Cortex of kidney (tissue), 1 donor: ENCODE results near the gene MBD5.

ENCODE experiments used
- DNase-seq: peaks from one replicate; lab custom pipeline; 2025; lab: John Stamatoyannopoulos, UW

Gene MBD5

DNA sequence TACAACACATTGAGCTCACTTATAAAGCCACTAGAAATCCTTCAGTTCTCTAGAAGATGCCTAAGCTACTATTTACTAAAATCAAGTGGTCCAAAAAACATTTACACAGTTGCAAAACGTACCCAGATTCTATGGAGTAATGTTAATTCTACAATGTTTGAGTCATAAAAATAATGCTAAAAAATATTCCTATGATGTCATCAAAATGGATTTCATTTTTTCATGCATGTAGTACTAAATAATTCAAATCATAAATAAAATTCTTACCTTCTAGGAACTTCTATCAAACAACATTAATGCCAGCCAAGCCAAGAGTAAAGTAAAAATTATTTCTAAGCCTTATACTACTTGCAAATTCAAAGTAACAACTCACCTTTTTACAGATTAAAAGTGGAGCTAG lies 454.7 kb downstream of the MBD5 start:
- DNase-seq = no peak

DNA sequence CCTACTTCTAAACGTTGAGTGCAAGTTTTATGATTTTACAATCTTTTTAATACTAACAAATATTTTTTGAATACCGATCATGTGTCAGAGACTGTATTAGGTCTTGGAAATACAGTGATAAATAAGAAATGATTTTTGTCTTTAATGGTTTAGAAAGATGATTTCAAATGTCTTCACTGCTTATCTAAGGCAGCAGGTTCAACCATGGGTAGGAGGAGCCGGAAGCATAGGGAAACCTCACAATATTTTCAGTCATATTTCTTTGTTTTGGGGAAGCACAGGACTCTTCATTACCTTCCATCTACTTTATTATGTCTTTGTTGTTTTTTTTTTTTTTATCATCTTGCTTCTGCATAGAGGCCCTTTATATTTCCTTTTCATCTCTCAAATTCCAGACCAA lies 458.5 kb downstream of the MBD5 start:
- no peak for DNase-seq

DNA sequence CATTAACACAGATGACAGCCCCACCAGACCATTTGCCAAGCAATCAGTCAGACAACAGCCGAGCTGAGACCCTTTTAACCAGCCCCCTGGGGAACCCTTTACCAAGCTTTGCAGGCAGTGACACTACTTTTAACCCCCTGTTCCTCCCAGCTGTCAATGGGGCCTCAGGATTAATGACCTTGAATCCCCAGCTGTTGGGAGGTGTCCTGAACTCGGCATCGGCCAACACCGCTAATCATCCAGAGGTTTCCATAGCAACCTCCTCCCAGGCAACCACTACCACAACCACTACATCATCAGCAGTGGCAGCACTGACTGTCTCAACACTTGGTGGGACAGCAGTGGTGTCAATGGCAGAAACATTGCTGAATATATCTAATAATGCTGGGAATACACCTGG lies 462.8 kb downstream of the MBD5 start:
- DNase-seq = no peak

DNA sequence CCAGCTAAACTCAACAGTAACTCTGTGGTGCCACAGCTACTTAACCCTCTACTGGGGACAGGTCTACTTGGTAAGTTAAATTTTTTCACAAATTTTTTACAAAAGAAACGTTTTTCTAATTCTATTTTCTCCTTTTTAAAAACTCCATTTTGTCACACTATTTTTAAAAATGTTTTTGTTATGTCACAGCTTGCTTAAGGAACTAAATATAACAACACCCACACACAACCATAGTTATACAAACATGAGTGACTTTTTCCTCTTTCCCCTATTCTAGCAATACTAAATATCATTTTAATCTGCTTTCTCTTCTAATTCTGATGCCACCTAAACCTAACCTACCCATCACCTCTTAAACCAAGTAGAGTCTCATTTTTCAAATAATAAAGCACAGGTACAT lies 463.2 kb downstream of the MBD5 start:
- no peak for DNase-seq

DNA sequence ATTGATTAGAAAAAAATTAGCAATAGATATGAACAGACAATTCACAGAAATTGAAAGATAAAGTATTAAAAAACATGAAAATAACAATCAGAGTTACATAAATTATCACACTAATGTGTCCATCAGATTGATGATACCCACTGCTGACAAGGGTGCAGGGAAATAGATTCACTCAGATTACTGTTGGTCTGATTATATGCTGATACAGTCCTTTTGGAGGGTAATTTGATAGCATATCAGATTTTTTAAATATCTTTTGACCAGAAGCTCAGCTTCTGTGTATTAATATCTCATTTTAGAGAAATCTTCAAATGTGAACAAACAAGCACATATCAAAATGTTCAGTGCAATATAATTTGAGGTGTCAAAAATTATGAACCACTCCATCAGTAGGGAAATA lies 465.8 kb downstream of the MBD5 start:
- DNase-seq = no peak

DNA sequence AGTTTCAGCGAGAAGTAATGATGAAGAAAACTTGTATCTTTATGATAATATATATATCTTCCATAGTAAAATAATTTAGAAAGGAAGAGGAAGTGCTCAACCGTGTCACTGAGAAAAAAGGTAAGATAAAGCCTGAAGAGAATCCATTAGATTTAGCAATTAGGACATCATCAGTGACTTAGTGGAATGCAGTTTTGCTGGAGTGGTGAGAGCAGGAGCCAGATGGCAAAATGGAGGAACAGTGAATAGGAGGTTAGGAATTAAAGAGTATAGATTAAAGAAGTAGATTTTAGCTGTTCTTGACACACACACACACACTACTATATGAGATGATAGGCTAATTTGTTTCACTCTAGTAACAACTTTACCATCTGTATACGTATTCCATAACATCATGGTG lies 466.5 kb downstream of the MBD5 start:
- no peak for DNase-seq

DNA sequence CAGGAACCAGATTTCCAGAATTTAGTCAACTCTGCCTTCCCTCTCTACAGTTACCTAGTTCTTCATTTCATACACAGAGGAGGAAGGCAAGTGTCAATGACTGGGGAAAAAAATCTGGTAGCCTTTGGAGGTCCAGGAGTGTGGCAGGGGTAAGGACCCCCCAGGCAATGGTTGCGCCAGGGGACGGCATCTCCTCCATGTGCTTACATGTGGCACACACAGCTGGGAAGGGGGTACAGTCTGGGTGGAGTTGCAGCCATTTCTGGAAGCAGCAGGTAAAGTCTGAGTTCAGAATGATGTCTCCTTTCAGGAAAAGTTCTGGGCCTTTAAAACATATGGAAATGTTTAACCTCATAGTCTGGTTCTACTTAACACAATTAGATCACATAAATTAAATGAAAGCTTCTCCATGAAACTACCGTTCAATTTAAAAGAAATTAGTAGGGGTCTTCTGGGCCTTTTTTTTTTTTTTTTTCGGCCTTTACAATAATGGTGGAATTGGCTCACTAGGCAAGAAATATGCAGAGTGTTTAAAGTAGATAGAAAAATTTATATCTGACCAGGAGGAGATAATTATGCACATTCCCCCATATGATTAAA lies 470.0 kb downstream of the MBD5 start:
- no peak for DNase-seq

DNA sequence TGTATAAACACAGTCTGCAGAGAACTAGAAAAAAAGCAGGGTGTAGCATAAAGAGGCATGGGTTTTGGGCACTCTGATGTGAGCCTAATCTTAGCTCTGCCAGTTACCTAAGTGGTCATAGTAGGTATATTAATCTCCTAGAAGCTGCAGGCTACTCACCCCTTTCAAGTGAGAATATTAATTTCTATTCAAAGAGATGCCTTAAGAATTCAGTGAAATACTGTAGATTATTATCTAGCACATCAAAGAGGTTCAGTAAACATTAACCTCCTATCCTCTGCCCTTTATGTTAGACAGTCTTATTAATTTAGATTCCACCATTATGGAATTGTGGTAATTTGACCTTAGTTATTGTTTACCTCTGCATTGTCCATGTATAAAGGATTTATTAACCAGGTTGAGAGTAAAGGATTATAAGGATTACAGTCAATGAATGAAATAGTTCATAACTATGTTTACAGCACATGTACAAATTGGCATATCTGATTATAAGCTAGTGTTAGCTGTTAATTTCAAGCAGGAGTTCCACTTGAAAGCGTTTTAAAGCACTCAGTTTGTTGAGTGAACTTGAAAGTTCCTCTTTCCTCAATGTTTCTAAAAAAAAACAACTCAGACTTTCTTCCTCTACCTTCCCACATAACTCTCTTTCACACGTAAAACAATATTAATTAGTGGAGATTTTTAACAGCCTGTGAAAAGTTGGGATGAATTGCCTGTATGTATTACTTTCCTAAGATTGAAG lies 473.1 kb downstream of the MBD5 start:
- DNase-seq = no peak

DNA sequence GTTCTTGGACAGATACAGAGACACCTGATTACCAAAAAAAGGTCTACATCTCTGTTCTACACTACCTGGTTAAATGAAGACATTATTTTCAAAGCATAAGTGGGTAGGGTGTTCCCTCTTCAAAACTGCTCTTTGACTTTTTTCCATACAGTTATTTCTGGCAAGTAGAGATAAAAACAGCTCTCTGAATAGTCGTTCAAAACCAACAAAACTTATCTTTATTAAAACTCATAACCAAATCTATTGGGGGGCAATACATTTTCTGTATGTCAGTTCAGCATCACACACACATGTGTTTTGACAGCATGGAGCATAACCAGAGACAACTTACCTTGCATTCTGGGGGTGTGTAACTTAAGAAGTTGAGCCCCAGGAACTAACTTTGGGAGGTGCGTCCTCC lies 474.7 kb downstream of the MBD5 start:
- DNase-seq = no peak

DNA sequence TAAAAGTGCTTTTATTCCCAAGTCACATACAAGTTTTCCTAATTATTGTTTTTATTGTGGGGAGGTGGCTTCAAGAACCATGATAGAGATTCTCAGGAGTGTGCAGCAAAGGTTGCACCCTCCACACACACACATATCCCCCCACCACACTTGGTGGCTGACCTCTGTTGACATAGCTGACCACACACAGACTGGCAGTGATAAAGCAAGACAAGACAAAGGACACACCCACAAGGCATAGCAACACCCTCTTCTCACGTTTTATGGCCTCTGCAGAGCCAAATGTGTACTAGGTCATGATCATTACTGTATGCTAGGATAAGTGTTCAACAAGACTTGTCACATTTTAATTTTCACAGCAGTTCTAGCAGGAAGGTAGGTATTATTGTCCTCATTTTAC lies 480.7 kb downstream of the MBD5 start:
- DNase-seq = no peak

DNA sequence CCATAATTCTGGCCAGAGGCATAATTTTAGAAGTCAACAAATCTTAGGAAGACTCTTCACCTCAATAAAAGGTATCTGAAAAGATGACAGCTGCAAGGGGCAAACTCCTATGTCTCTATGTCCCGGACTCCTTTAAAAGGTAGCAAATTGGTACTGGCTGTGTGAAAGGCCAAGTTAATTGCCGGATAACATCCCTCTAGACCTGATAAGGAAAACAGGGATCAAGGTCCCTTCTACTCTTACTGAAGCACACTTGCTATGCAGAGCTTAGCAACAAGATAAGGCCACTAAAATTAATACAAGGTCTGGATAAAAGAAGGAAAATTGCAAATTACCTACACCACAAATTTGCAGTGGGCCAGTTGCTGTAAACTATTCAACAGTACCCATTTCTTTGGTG lies 482.6 kb downstream of the MBD5 start:
- DNase-seq = no peak

DNA sequence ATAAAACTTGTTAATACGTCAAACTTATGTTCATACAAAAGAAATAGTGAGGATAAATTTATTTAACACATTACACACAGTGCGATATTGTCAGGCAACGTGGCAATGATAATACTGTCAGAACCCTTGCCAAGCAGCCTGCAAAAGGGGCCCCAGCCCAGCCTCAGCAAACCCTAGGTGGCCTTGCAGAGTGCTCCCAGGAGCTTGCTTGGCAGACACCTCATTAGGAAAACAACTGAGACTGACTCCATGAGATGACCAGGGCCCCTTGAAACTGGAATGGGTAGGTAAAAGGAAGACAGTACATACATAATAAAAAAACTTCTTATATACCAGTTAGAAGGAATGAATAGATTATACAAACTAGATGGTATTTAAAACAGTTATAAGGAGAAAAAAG lies 487.1 kb downstream of the MBD5 start:
- no peak for DNase-seq

DNA sequence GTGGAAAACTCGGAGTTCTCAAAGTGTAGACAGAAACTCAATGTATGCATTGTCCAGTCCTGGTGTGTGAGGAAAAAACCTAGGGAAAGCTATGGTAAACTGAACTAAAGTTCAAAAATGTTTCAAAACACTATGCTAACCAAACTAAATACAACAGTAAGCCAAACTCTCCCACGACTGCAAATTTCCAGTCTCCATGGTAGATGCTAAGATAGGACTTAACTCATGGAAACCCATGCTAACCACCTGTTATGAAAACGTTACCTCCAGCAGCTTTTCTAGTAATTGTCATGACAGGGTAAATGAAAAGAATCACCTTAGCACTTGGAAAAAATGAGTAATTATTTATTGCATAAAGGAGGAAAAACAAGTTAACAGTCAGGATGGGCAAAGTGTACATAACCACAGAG lies 488.0 kb downstream of the MBD5 start:
- no peak for DNase-seq

DNA sequence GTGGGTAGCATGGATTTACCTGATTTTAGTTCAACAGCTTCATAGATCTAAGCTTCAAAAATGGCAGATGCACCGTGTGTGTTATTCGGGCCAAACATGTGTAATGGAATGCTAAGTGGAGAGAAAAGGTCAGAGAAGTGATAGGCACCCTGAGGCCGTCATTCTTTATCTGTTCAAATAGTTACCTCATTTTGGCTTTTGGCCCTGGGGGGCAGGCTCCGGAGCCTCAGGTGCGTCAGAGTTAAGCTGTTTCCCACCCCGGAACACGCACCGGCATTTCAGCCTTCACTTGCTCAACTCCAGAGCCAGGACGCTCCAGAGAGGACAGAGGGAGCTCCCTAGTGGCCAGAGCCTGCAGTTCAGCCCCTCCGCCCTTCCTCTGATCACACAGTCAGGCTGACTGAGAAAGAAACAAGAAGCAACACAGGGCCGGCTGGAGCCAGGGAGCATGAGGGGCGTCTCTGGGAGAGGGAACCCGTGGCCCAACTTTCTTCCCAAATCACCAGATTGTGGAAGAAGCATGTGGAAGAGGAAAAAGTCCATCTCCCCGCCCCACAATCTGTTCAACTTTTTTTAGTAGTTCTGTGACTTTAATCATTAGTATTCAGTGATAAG lies 488.5 kb downstream of the MBD5 start:
- DNase-seq = no peak

DNA sequence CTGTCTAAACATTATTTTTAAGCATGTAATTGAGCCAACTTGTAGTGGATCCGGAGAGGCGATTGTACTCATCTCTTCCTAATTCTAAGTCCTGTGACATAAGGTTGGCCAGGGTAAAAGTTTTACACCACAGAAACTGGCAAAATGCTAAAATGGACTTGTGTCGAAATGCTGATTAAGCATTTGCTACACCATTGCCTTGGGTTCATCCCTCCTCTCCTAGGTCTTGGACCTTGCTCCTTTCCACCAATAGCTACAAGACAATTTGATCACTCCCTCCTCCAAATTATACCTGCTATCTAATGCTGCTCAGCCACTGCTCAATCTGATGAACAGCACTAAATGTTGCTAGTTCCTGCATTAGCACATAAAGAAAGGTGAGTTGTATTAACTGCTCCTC lies 491.0 kb downstream of the MBD5 start:
- DNase-seq = no peak

DNA sequence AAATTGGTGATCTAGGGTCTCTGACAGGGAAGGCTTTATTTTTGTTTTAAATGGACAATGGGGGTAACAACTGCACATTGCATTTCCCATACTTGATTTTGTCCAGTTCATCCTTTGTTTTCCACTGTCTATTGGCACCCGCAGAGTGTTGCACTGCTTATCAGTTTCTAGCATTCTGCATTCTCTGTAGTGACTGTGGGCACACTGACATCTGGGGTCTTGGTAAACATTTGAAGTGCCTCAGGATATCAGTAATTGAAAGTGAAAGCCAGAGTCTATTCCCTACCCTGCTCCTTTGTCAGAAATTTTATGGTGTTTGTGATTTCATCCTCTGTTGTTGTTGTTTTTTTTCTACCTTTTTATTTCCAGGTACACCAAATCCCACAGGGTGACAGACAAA lies 491.6 kb downstream of the MBD5 start:
- DNase-seq = no peak

DNA sequence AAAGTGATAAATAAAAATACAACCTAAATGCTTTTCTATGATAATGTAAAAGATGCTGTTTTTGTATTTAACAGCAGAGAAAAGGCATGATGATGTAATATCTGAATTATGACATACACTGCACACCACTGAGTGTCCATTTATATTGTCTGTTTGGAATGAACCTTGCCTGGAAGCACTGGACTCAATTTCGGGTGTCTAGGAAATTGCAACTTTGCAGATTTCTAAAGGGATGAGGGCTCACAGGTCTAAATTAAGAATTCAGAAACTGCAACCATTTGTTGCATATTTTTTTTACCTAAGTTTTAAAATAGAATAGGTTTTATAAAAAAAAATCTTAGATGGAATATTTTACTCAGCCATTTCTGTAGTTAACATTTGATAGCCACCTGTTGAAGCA lies 492.5 kb downstream of the MBD5 start:
- DNase-seq = no peak

DNA sequence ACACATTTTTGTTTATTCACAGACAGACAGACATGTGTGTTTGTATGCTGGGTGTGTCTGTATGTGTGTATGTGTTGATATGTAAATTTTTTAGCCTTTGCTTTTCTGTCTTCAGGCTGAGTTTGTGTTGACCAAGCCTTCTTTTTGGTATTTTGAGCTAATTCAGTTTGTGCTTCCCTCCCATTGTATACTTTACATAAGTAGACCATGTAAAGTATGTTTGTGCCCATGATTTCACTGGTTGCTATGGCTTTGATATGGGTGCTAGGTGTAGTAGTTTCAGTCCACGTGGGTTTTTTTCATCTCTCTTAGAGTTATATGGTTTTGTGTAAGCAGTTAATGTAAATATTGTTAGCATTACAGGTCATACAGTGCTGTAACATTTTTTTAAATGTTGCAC lies 494.2 kb downstream of the MBD5 start:
- no peak for DNase-seq

DNA sequence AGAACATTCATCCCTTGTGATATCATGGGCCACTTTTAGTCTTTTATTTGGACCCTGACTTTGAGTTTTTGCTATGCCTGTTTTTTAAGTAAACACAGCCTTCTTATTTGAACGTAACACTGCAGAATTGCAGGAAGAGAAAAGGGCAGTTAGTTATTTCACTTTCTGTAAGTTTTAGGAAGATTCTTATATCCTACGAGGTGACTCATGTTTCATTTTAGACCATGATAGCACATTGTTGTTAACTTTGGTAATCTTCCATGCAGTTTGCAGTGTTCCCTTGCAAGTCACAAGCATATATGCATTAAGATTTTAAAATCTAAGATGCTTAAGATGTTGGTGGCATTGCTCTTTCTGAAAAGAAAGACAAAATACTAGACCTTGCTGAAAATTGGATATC lies 495.1 kb downstream of the MBD5 start:
- DNase-seq = no peak

DNA sequence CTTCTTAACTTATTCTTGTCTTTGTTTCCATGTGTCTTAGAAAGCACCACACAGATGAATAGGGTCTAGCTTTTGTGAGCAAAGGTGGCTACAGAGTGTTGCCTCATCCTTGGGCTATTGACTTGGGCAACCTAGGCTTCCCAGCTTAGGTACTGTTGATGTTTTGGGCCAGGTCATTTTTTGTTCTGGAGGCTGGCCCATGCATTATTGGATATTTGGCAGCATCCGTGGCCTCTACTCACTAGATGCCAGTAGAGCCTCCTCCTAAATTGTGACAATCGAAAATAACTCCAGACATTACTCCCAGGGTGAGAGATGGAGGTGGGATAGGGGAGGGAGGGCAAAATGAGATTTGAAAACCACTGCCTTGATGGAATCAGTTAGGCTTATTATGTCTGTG lies 496.4 kb downstream of the MBD5 start:
- DNase-seq = no peak

DNA sequence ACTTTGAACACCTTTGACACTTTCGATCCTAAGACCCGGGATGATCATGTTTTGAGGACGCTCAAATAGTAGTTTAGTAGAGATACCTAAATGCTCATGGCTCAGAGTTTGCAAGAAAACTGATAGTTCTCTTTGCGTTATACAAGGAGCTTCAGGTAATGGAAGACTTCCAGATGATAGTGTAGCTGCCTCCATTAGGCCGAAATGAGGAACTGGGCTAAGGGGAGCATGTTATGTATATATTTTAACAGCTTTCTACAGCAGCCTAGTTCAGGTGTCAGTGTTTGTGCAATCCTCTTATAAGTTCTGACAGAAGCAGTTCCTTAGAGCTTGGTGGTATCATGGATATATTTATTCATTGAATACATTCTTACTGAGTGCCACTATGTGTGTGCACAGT lies 496.9 kb downstream of the MBD5 start:
- DNase-seq = no peak

DNA sequence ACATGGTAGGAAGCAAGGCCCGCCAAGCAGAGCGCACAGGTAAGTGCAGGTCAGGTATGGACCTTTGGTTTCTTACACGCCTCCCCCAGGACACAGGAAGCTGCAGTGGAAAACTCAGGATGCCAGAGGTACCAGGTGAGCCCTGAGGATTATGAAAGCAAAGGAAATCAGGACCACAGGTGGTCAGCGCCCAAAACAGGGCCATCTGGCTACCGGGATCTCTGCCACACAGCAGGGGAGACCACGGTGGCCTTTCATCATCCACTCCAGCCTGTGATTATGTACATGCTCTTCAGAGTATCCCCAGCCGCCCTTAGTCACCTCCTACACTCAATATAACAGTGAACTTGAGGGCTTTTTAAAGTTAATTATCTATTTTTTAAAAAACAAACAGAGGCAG lies 498.1 kb downstream of the MBD5 start:
- no peak for DNase-seq

DNA sequence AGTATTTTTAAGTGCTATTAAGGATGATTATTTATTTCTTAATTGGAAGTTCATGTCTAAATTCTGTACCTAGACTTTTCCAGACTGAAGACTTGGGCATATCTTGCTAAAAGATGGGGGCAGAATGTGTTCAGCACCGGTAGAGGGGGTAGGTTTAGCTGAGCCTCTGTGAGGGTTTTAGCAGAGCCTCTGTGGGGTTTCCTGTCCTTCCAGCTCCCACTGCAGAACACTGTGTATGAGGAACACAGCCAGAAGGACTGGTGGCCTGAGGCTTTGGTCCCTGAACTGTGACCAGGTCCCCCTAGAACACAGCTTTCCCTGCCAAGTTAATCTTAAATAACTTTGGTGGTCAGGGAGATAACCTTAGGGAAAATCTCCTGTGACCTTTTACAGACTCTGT lies 500.3 kb downstream of the MBD5 start:
- no peak for DNase-seq

DNA sequence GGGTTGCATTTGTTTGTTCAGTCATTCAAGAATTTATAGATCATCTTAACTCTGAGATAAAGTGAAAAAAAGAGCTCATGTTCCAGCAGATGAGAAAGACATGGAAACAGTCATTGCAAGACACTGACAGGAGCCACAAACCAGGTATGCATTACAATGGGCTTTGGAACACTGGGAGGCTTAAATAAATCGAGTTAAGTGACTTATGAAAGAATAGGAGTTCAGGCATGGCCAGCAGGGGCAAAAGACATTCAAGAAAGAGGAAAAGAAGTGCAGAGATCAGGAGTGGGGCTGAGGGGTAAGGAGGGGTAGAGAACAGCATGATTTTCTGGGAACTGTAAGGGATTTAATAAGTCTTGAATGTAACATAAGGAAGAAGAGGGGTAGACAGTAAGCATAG lies 502.4 kb downstream of the MBD5 start:
- DNase-seq = no peak
